B cell (primary cell): ENCODE measurements around the gene THEMIS. TPM values are rescaled to one million over a fixed set of nuclear protein-coding genes. Genes with fewer than 3 reads are reported as not detected.
"Not testable (repeated sequence)": the region's sequence is repeated elsewhere in the genome, so short reads cannot be mapped to it uniquely, and the experiment has no call there.

Experiments
- ATAC-seq: fragments of 200-7000 bp; cut with Tn5 transposase; one replicate; pipeline ENCODE4 v1.10.0; 2021; ENCODE audit warnings: low read depth, mild to moderate bottlenecking, moderate number of reproducible peaks, moderate library complexity
- CTCF ChIA-PET: fragments of 350-600 bp; sonication (Branson Sonifier 250); formaldehyde crosslinking; loops from one replicate; lab custom pipeline; 2021; ENCODE audit warnings: antibody characterized with exemption, inconsistent platforms; lab: Charles Lee
- POLR2A ChIA-PET: fragments of 350-600 bp; sonication (Branson Sonifier 250); formaldehyde crosslinking; loops from one replicate; lab custom pipeline; 2021; ENCODE audit warnings: antibody characterized with exemption; lab: Charles Lee
- DNase-seq: peaks from one replicate; pipeline ENCODE4 v3.0.0; 2013
- H2AFZ ChIP-seq: 2 replicates; pipeline ENCODE4 v1.6.1; 2012; ENCODE audit warnings: mild to moderate bottlenecking, low read depth, low read length; ENCODE audit not compliant: insufficient read depth, poor library complexity, severe bottlenecking
- H3K27ac ChIP-seq, 2 donors: 1 replicate in 1 of 2; 2 replicates in 1 of 2; pipeline ENCODE4 v1.5.1; 2012 to 2013; ENCODE audit warnings: low read length in 2 of 2, mild to moderate bottlenecking in 2 of 2, moderate library complexity in 1 of 2
- H3K27me3 ChIP-seq, 4 experiments: fragments of 200-600 bp in 1 of 4; sonication (generic) in 1 of 4; replicated peaks in 1 of 4; 1 replicate in 2 of 4; 2 replicates in 2 of 4; pipeline versions ENCODE4 v1.6.1 to v1.7.0; 2013 to 2016; ENCODE audit warnings: low read length in 3 of 4, mild to moderate bottlenecking in 2 of 4, mixed read lengths in 1 of 4, moderate library complexity in 1 of 4; ENCODE audit not compliant: insufficient read depth in 4 of 4, control insufficient read depth in 3 of 4; ENCODE audit errors: control extremely low read depth in 1 of 4
- H3K36me3 ChIP-seq, 2 experiments: replicated peaks in 1 of 2; 1 replicate in 1 of 2; 2 replicates in 1 of 2; pipeline versions ENCODE4 v1.6.1 to v1.7.1; 2013; ENCODE audit warnings: low read length in 1 of 2; ENCODE audit not compliant: insufficient read depth in 2 of 2, control insufficient read depth in 1 of 2; ENCODE audit errors: control extremely low read depth in 1 of 2, extremely low read depth in 1 of 2
- H3K4me1 ChIP-seq, 2 donors: fragments of 200-600 bp in 1 of 2; sonication (generic) in 1 of 2; 1 replicate in 1 of 2; 2 replicates in 1 of 2; pipeline versions ENCODE4 v1.5.1 to v1.6.1; 2013 to 2017; ENCODE audit warnings: low read length in 2 of 2; ENCODE audit not compliant: control insufficient read depth in 2 of 2, insufficient read depth in 2 of 2
- H3K4me2 ChIP-seq: replicated peaks from 2 replicates; pipeline ENCODE3; 2012; ENCODE audit warnings: mild to moderate bottlenecking, low read depth, low read length; ENCODE audit not compliant: poor library complexity, severe bottlenecking
- H3K4me3 ChIP-seq, 5 experiments: fragments of 200-600 bp in 1 of 5; sonication (generic) in 1 of 5; 1 replicate in 3 of 5; 2 replicates in 2 of 5; pipeline versions ENCODE4 v1.5.1 to v1.7.0; 2011 to 2016; ENCODE audit warnings: low read length in 4 of 5, mild to moderate bottlenecking in 4 of 5, low read depth in 2 of 5, control low read depth in 1 of 5, moderate library complexity in 1 of 5; ENCODE audit not compliant: insufficient read depth in 1 of 5; ENCODE audit errors: control extremely low read depth in 1 of 5, extremely low read depth in 1 of 5
- H3K79me2 ChIP-seq: fragments of 200-600 bp; sonication (generic); one replicate; pipeline ENCODE4 v1.6.0; 2016; ENCODE audit warnings: low read length; ENCODE audit not compliant: control insufficient read depth, insufficient read depth
- H3K9ac ChIP-seq: fragments of 200-600 bp; sonication (generic); 2 replicates; pipeline ENCODE4 v1.6.1; 2017; ENCODE audit warnings: mild to moderate bottlenecking, low read length, moderate library complexity
- H3K9me3 ChIP-seq, 3 donors: one replicate each; pipeline versions ENCODE4 v1.6.1 to v1.7.1; 2013; ENCODE audit warnings: low read length in 2 of 3; ENCODE audit not compliant: control insufficient read depth in 2 of 3, insufficient read depth in 1 of 3; ENCODE audit errors: control extremely low read depth in 1 of 3
- H4K20me1 ChIP-seq: 2 replicates; pipeline ENCODE4 v1.6.0; 2012; ENCODE audit warnings: mild to moderate bottlenecking, low read length; ENCODE audit not compliant: insufficient read depth, control insufficient read depth, poor library complexity, severe bottlenecking
- H3K27ac Mint-ChIP-seq: one replicate; pipeline ENCODE4 v1.8.0; 2021; ENCODE audit warnings: mixed read lengths
- H3K27me3 Mint-ChIP-seq: one replicate; pipeline ENCODE4 v1.8.0; 2021; ENCODE audit warnings: mixed read lengths
- H3K4me1 Mint-ChIP-seq: one replicate; pipeline ENCODE4 v1.8.0; 2021; ENCODE audit warnings: mixed read lengths
- H3K4me3 Mint-ChIP-seq: one replicate; pipeline ENCODE4 v1.8.0; 2021; ENCODE audit warnings: mixed read lengths
- H3K9me3 Mint-ChIP-seq: one replicate; pipeline ENCODE4 v1.8.0; 2022; ENCODE audit warnings: mixed read lengths; ENCODE audit not compliant: insufficient read depth
- EZH2 ChIP-seq: IDR thresholded peaks from 2 replicates; pipeline ENCODE4 v1.6.1; 2012; ENCODE audit warnings: borderline replicate concordance, low read depth, mild to moderate bottlenecking, moderate library complexity, low read length; ENCODE audit not compliant: insufficient read depth, poor library complexity, severe bottlenecking
- WGBS: methylation state at CpG from one replicate; pipeline ENCODE4 v1.1.5; 2013; ENCODE audit warnings: missing lambda C conversion rate; ENCODE audit not compliant: insufficient coverage; 5-methylcytosine and 5-hydroxymethylcytosine counted together
- intact Hi-C: fragments of 100-400 bp; cut with micrococcal nuclease; formaldehyde crosslinking; loops from one replicate; pipeline ENCODE4 v1.10.0; 2022
- polyA plus RNA-seq: library from polyadenylated mRNA; depleted of rRNA; stranded (reverse); fragments of >200 nt; gene quantifications from 2 replicates; pipeline ENCODE4 v1.2.3, GENCODE V29; 2012
- total RNA-seq, 2 donors: library from RNA; stranded (reverse); fragments of 120-200 nt in 1 of 2; gene quantifications; 1 replicate in 1 of 2; 2 replicates in 1 of 2; pipeline versions ENCODE4 v1.2.3 to v1.2.4, GENCODE V29; 2013 to 2022
- TF ChIP-seq, protein P1 (sequence below): fragments of 200-600 bp; IDR thresholded peaks from one replicate; pipeline ENCODE4 v1.8.0; 2022; ENCODE audit warnings: antibody characterized with exemption, mild to moderate bottlenecking

THEMIS gene
- total and polyA plus RNA-seq, 2 donors (not counting 1 experiment from before 2014, with no cell fraction given) = 0.10 to 0.30 TPM

DNA sequence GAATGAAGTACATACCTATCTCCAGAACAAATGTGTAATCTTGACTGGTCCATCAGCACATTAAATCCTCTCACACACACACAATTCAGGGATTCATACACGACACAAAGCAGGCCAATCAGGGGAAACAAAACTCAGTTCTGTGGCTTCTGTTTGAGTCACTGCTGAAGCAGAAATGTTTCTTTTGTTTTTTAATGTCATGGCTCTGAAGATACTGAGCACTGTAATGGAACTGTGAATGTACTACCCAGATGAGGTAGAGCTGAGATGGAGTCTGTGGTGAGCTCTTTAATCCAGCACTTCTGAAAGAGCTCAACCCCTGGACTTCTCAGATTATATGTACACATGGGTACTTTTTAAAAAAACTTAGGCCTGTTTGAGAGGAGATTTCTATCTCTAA lies 116.4 kb downstream of the THEMIS start:
- ATAC-seq (no peak), DNase-seq (no peak)
- intact Hi-C loops = no loop called here
- Mint-ChIP-seq H3K4me1 (no peaks in the 10 kb centered on the region), H3K27me3 (no peaks in the 10 kb centered on the region), H3K9me3 (no peaks in the 10 kb centered on the region), H3K4me3 (no peak overlapping the region), H3K27ac (no peak overlapping the region)
- no peak overlapping the region for H3K9ac ChIP-seq
- no peak overlapping the region for H3K4me2 ChIP-seq
- H2AFZ ChIP-seq = no peak overlapping the region
- H3K9me3 ChIP-seq = peaks cover 0 to 6% (median 0%) of the 10 kb centered on the region in 3 donors
- TF ChIP-seq, protein P1, sequence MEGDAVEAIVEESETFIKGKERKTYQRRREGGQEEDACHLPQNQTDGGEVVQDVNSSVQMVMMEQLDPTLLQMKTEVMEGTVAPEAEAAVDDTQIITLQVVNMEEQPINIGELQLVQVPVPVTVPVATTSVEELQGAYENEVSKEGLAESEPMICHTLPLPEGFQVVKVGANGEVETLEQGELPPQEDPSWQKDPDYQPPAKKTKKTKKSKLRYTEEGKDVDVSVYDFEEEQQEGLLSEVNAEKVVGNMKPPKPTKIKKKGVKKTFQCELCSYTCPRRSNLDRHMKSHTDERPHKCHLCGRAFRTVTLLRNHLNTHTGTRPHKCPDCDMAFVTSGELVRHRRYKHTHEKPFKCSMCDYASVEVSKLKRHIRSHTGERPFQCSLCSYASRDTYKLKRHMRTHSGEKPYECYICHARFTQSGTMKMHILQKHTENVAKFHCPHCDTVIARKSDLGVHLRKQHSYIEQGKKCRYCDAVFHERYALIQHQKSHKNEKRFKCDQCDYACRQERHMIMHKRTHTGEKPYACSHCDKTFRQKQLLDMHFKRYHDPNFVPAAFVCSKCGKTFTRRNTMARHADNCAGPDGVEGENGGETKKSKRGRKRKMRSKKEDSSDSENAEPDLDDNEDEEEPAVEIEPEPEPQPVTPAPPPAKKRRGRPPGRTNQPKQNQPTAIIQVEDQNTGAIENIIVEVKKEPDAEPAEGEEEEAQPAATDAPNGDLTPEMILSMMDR = no peak
- TF ChIP-seq EZH2 = no peak
- H3K4me1 ChIP-seq = no peaks in the 10 kb centered on the region
- no peaks in the 10 kb centered on the region for H4K20me1 ChIP-seq
- no peaks in the 10 kb centered on the region for H3K36me3 ChIP-seq
- POLR2A ChIA-PET = no interaction called here
- no peaks in the 10 kb centered on the region for H3K27me3 ChIP-seq
- H3K4me3 ChIP-seq = no peak overlapping the region
- CTCF ChIA-PET = interaction anchor here (0.6 kb wide), 1 partner anchor 21 kb away, joined by 3 read pairs; no protein-coding TSS in a partner anchor
- WGBS = 60% methylated on average over 1 of the region's 1 CpG
- H3K27ac ChIP-seq = no peak overlapping the region
- no peaks in the 10 kb centered on the region for H3K79me2 ChIP-seq

DNA sequence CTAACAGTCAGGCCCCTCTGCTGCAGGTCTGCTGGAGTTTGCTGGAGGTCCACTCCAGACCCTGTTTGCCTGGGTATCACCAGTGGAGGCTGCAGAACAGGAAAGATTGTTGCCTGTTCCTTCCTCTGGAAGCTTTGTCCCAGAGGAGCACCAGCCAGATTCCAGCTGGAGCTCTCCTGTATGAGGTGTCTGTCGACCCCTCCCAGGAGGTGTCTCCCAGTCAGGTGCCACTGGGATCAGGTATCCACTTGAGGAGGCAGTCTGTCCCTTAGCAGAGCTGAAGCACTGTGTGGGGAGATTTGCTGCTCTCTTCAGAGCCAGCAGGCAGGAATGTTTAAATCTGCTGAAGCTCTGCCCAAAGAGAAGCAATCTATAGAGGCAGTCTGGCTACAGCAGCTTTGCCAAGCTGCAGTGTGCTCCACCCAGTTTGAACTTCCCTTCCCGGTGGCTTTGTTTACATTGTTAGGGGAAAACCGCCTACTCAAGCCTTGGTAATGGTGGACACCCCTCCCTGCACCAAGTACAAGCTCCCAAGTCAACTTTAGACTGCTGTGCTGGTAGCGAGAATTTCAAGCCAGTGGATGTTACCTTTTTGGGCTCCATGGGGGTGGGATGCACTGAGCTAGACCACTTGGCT lies 119.1 kb downstream of the THEMIS start:
- intact Hi-C loops, H3K27me3 ChIP-seq, CTCF ChIA-PET, ATAC-seq, H3K9me3 Mint-ChIP-seq, H3K4me1 Mint-ChIP-seq, POLR2A ChIA-PET, H3K4me1 ChIP-seq, H3K36me3 ChIP-seq, H3K9me3 ChIP-seq, H3K4me3 ChIP-seq, H3K27ac Mint-ChIP-seq, DNase-seq, H2AFZ ChIP-seq, H3K4me2 ChIP-seq, H3K9ac ChIP-seq, H3K79me2 ChIP-seq, H3K27me3 Mint-ChIP-seq, H3K4me3 Mint-ChIP-seq, H3K27ac ChIP-seq, H4K20me1 ChIP-seq: not testable (repeated sequence)
- 95% methylated on average over 4 of the region's 4 CpGs for WGBS
